HEK293 (cell line): ENCODE results near the gene OLFM2.

ENCODE experiments used
- CTCF ChIA-PET: fragments of 350-600 bp; formaldehyde crosslinking; extraction: SDS; loops from one replicate; lab custom pipeline; 2021; ENCODE audit warnings: antibody characterized with exemption; lab: Yijun Ruan, JAX
- POLR2A ChIA-PET: fragments of 300-600 bp; formaldehyde crosslinking; extraction: SDS; loops from one replicate; lab custom pipeline; 2020; ENCODE audit warnings: antibody characterized with exemption, inconsistent platforms; lab: Yijun Ruan, JAX
- H3K27ac ChIP-seq: fragments of 200-500 bp; sonication (Bioruptor generic); 2 replicates; pipeline ENCODE4 v1.5.1; 2014; ENCODE audit warnings: low read depth, low read length, control low read depth, inconsistent platforms; ENCODE audit errors: extremely low read depth
- H3K36me3 ChIP-seq, 2 experiments: fragments of 200-500 bp in 1 of 2; sonication (Bioruptor generic) in 1 of 2; 1 replicate in 1 of 2; 2 replicates in 1 of 2; pipeline ENCODE4 v1.5.1; 2014 to 2017; ENCODE audit warnings: inconsistent platforms in 2 of 2, low read length in 2 of 2; ENCODE audit not compliant: control insufficient read depth in 2 of 2, insufficient read depth in 1 of 2
- H3K4me1 ChIP-seq: fragments of 200-500 bp; sonication (Bioruptor generic); 2 replicates; pipeline ENCODE4 v1.5.1; 2014; ENCODE audit warnings: mild to moderate bottlenecking, low read length, inconsistent platforms; ENCODE audit not compliant: control insufficient read depth, insufficient read depth
- H3K4me3 ChIP-seq: 2 replicates; pipeline ENCODE4 v1.5.1; 2011; ENCODE audit warnings: low read depth, mild to moderate bottlenecking, control low read depth, low read length, moderate library complexity
- H3K9me3 ChIP-seq: fragments of 200-500 bp; sonication (Bioruptor generic); 2 replicates; pipeline ENCODE4 v1.5.1; 2014; ENCODE audit warnings: low read depth, low read length, inconsistent platforms; ENCODE audit not compliant: control insufficient read depth, insufficient read depth
- INSM2 ChIP-seq: fragments of 450-650 bp; formaldehyde crosslinking; IDR thresholded peaks from 2 replicates; pipeline ENCODE4 v1.5.1; 2016; ENCODE audit warnings: missing biosample characterization, missing genetic modification characterization
- KLF10 ChIP-seq: fragments of 450-650 bp; IDR thresholded peaks from 2 replicates; pipeline ENCODE4 v1.5.1; 2018; ENCODE audit warnings: missing biosample characterization, mild to moderate bottlenecking, missing genetic modification characterization
- KLF16 ChIP-seq: fragments of 450-650 bp; formaldehyde crosslinking; IDR thresholded peaks from 2 replicates; pipeline ENCODE4 v1.5.1; 2017; ENCODE audit warnings: missing biosample characterization, missing genetic modification characterization
- KLF9 ChIP-seq: fragments of 450-650 bp; formaldehyde crosslinking; IDR thresholded peaks from 2 replicates; pipeline ENCODE4 v1.5.1; 2016; ENCODE audit warnings: missing biosample characterization, missing genetic modification characterization, low read depth
- PATZ1 ChIP-seq: fragments of 450-650 bp; formaldehyde crosslinking; IDR thresholded peaks from 2 replicates; pipeline ENCODE4 v1.5.1; 2016; ENCODE audit warnings: missing biosample characterization, missing genetic modification characterization
- SP3 ChIP-seq: fragments of 450-650 bp; formaldehyde crosslinking; IDR thresholded peaks from 2 replicates; pipeline ENCODE4 v1.5.1; 2016; ENCODE audit warnings: missing biosample characterization, missing genetic modification characterization
- TCF7L2 ChIP-seq: IDR thresholded peaks from 2 replicates; pipeline ENCODE4 v1.6.1; 2011; ENCODE audit warnings: low read depth, mild to moderate bottlenecking, inconsistent platforms, low read length, moderate library complexity, borderline replicate concordance
- ZBTB17 ChIP-seq: fragments of 450-650 bp; formaldehyde crosslinking; IDR thresholded peaks from 2 replicates; pipeline ENCODE4 v1.5.1; 2016; ENCODE audit warnings: missing biosample characterization, missing genetic modification characterization
- ZBTB20 ChIP-seq: fragments of 450-650 bp; formaldehyde crosslinking; IDR thresholded peaks from 2 replicates; pipeline ENCODE4 v1.5.1; 2016; ENCODE audit warnings: missing biosample characterization, missing genetic modification characterization
- ZBTB26 ChIP-seq: fragments of 450-650 bp; formaldehyde crosslinking; optimal IDR thresholded peaks from 2 replicates; pipeline ENCODE3; 2016; ENCODE audit warnings: missing biosample characterization, mild to moderate bottlenecking, missing genetic modification characterization
- ZBTB44 ChIP-seq: fragments of 450-650 bp; IDR thresholded peaks from 2 replicates; pipeline ENCODE4 v1.5.1; 2018; ENCODE audit warnings: missing biosample characterization, mild to moderate bottlenecking, missing genetic modification characterization
- ZEB2 ChIP-seq: fragments of 450-650 bp; formaldehyde crosslinking; IDR thresholded peaks from 2 replicates; pipeline ENCODE4 v1.5.1; 2016; ENCODE audit warnings: missing biosample characterization, missing genetic modification characterization
- ZNF174 ChIP-seq: fragments of 450-650 bp; formaldehyde crosslinking; IDR thresholded peaks from 2 replicates; pipeline ENCODE4 v1.5.0; 2017; ENCODE audit warnings: missing biosample characterization, mild to moderate bottlenecking, missing genetic modification characterization
- ZNF335 ChIP-seq: fragments of 450-650 bp; formaldehyde crosslinking; conservative IDR thresholded peaks from 2 replicates; pipeline ENCODE4 v1.5.1; 2016; ENCODE audit warnings: missing biosample characterization, missing genetic modification characterization
- ZNF341 ChIP-seq: fragments of 450-650 bp; formaldehyde crosslinking; IDR thresholded peaks from 2 replicates; pipeline ENCODE4; 2016; ENCODE audit warnings: low read depth, missing biosample characterization, missing genetic modification characterization
- ZNF37A ChIP-seq: fragments of 450-650 bp; IDR thresholded peaks from 2 replicates; pipeline ENCODE4 v1.5.1; 2018; ENCODE audit warnings: missing biosample characterization, missing genetic modification characterization
- ZNF449 ChIP-seq: fragments of 450-650 bp; formaldehyde crosslinking; IDR thresholded peaks from 2 replicates; pipeline ENCODE4 v1.5.1; 2017; ENCODE audit warnings: missing biosample characterization, mild to moderate bottlenecking, missing genetic modification characterization, moderate library complexity
- ZNF473 ChIP-seq: fragments of 450-650 bp; formaldehyde crosslinking; IDR thresholded peaks from 2 replicates; pipeline ENCODE4 v1.5.1; 2017; ENCODE audit warnings: missing biosample characterization, missing genetic modification characterization
- ZNF529 ChIP-seq: fragments of 450-650 bp; formaldehyde crosslinking; IDR thresholded peaks from 2 replicates; pipeline ENCODE4 v1.5.1; 2017; ENCODE audit warnings: missing genetic modification characterization, missing biosample characterization; ENCODE audit not compliant: insufficient replicate concordance
- ZNF555 ChIP-seq: fragments of 450-650 bp; formaldehyde crosslinking; conservative IDR thresholded peaks from 2 replicates; pipeline ENCODE4 v1.5.1; 2017; ENCODE audit warnings: missing biosample characterization, mild to moderate bottlenecking, missing genetic modification characterization, inconsistent platforms
- ZNF561 ChIP-seq: fragments of 450-650 bp; IDR thresholded peaks from 2 replicates; pipeline ENCODE4 v1.5.1; 2018; ENCODE audit warnings: missing biosample characterization, missing genetic modification characterization, borderline replicate concordance
- ZNF692 ChIP-seq: fragments of 450-650 bp; formaldehyde crosslinking; IDR thresholded peaks from 2 replicates; pipeline ENCODE4 v1.5.1; 2016; ENCODE audit warnings: missing biosample characterization, missing genetic modification characterization
- ZNF701 ChIP-seq: fragments of 450-650 bp; formaldehyde crosslinking; IDR thresholded peaks from 2 replicates; pipeline ENCODE4 v1.5.1; 2016; ENCODE audit warnings: missing biosample characterization, missing genetic modification characterization
- ZNF76 ChIP-seq: fragments of 450-650 bp; formaldehyde crosslinking; IDR thresholded peaks from 2 replicates; pipeline ENCODE4; 2016; ENCODE audit warnings: low read depth, missing biosample characterization, missing genetic modification characterization, borderline replicate concordance
- ZNF837 ChIP-seq: fragments of 450-650 bp; formaldehyde crosslinking; IDR thresholded peaks from 2 replicates; pipeline ENCODE4 v1.5.1; 2016; ENCODE audit warnings: missing biosample characterization, missing genetic modification characterization

OLFM2 gene

GRCh38 chr19:9818734-9819595 lies 117.3 kb downstream of the OLFM2 start, which contains the start of gene FBXL12 (continued):
- TF ChIP-seq ZNF449 (tag by site-specific recombination) (peak; percentile 63; the same call in 1 of the 2 replicates), INSM2 (tag by site-specific recombination) (no peak), ZNF561 (tag by site-specific recombination) (no peak)

- peak overlapping the region; percentile 100 for H3K4me3 ChIP-seq
- peaks cover 4% of the 10 kb centered on the region; the same call in 1 of the 2 replicates for H3K4me1 ChIP-seq
- H3K27ac ChIP-seq = peak overlapping the region; percentile 58
- CTCF ChIA-PET = interaction anchor here (0.6 kb wide), 1 partner anchor 425 kb away, joined by 4 read pairs; no protein-coding TSS in a partner anchor
- POLR2A ChIA-PET = interaction anchor here (0.6 to 1.9 kb wide), 7 partner anchors 9 to 50 kb away, joined by 3 to 29 read pairs (median 4); partner anchors contain the start of genes PIN1, UBL5 and ZNF846
- H3K36me3 ChIP-seq = peaks cover 8 to 13% of the 10 kb centered on the region in 2 experiments; a peak in 2 of 3 replicates
- no peaks in the 10 kb centered on the region for H3K9me3 ChIP-seq
- no peak for TF ChIP-seq ZNF701 (tag by site-specific recombination)
- no peak for TF ChIP-seq PATZ1 (tag by site-specific recombination)
- TF ChIP-seq ZBTB26 (tag by site-specific recombination) = peak; percentile 32
- no peak for TF ChIP-seq ZNF335
- TF ChIP-seq ZEB2 (tag by site-specific recombination) = no peak
- no peak for TF ChIP-seq ZNF473 (tag by site-specific recombination)
- no peak for TF ChIP-seq KLF9 (tag by site-specific recombination)
- no peak for TF ChIP-seq TCF7L2
- no peak for TF ChIP-seq ZNF341 (tag by site-specific recombination)
- no peak for TF ChIP-seq ZNF76 (tag by site-specific recombination)
- no peak for TF ChIP-seq ZNF555 (tag by site-specific recombination)
- TF ChIP-seq KLF16 (tag by site-specific recombination) = 0 out of 2 replicates have a peak, but pooled peaks have one; percentile 16
- TF ChIP-seq ZBTB17 = peak; percentile 72; the same call in 1 of the 2 replicates
- no peak for TF ChIP-seq ZNF837 (tag by site-specific recombination)
- no peak for TF ChIP-seq SP3 (tag by site-specific recombination)
- TF ChIP-seq ZBTB44 (tag by site-specific recombination) = no peak
- no peak for TF ChIP-seq KLF10 (tag by site-specific recombination)
- no peak for TF ChIP-seq ZNF174
- TF ChIP-seq ZNF692 (tag by site-specific recombination) = 0 out of 2 replicates have a peak, but pooled peaks have one; percentile 52
- no peak for TF ChIP-seq ZNF37A (tag by site-specific recombination)
- TF ChIP-seq ZBTB20 (tag by site-specific recombination) = 0 out of 2 replicates have a peak, but pooled peaks have one; percentile 23
- TF ChIP-seq ZNF529 = no peak
Observed at GRCh38 chr19:9818175-9818733, 118.1 kb downstream of the OLFM2 start.
